ENCODE results near the gene KCP.

DNA sequence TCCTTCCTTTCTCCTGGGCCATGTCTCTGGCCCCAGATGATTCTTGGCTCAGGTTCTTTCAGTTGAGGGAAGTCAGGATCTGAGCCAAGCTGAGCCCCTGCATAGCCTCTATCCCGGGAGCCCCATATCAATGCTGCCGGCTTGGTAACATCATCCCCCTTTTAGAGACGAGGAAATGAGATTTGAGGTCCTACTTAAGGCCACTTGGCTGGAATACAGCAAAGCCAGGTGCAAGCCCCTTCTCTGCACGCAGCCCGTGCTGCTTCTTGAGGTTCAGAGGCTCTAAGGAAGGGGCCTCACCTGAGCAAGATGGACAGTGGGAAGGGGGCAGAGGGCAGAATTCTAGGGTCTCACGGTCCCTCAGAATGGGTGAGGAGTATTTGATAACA is 24.8 kb upstream of the KCP start:
- TF ChIP-seq, protein P1, sequence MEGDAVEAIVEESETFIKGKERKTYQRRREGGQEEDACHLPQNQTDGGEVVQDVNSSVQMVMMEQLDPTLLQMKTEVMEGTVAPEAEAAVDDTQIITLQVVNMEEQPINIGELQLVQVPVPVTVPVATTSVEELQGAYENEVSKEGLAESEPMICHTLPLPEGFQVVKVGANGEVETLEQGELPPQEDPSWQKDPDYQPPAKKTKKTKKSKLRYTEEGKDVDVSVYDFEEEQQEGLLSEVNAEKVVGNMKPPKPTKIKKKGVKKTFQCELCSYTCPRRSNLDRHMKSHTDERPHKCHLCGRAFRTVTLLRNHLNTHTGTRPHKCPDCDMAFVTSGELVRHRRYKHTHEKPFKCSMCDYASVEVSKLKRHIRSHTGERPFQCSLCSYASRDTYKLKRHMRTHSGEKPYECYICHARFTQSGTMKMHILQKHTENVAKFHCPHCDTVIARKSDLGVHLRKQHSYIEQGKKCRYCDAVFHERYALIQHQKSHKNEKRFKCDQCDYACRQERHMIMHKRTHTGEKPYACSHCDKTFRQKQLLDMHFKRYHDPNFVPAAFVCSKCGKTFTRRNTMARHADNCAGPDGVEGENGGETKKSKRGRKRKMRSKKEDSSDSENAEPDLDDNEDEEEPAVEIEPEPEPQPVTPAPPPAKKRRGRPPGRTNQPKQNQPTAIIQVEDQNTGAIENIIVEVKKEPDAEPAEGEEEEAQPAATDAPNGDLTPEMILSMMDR (optimal IDR thresholded peaks at IDR 0.05 in 1 of 3, IDR thresholded peaks at IDR 0.05 in 1 of 3, conservative IDR thresholded peaks at IDR 0.05 in 1 of 3; ENCODE audit: extremely low read depth in 1 of 3, insufficient read depth in 2 of 3, low read length in 3 of 3): no peak
- no peak for TF ChIP-seq EZH2 (IDR thresholded peaks at IDR 0.05; ENCODE audit: low read length)

Measured in keratinocyte (primary cell).